ENCODE measurements around the gene CNTNAP2. TPM values are rescaled to one million over a fixed set of nuclear protein-coding genes. Genes with fewer than 3 reads are reported as not detected.

CNTNAP2 gene
- total and polyA plus RNA-seq, 2 of the 8 experiments (the other 6 are each of a cell fraction or from before 2014, with no cell fraction given) = 27.9 to 71.0 TPM

DNA sequence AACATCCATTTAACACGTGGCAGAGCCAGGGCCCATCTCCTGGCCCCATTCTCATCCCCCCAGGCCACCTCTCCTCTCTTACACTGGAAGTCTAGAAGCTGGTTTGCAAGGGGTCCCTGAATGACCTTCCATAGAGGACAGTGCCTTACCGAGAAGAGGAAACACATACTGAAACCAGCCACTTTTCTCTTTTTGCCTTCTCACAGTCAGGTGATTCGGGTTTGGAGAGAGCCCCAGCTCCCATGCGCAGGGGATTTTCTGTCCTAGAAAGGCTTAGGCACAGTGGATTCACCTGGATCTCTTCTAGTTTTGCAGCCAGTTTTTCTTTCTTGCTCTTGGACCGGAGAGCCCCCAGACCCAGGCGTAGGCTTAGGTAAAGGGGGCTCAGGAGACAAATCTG is 2139.8 kb downstream of the CNTNAP2 start (continued):
- TF ChIP-seq, protein P1, sequence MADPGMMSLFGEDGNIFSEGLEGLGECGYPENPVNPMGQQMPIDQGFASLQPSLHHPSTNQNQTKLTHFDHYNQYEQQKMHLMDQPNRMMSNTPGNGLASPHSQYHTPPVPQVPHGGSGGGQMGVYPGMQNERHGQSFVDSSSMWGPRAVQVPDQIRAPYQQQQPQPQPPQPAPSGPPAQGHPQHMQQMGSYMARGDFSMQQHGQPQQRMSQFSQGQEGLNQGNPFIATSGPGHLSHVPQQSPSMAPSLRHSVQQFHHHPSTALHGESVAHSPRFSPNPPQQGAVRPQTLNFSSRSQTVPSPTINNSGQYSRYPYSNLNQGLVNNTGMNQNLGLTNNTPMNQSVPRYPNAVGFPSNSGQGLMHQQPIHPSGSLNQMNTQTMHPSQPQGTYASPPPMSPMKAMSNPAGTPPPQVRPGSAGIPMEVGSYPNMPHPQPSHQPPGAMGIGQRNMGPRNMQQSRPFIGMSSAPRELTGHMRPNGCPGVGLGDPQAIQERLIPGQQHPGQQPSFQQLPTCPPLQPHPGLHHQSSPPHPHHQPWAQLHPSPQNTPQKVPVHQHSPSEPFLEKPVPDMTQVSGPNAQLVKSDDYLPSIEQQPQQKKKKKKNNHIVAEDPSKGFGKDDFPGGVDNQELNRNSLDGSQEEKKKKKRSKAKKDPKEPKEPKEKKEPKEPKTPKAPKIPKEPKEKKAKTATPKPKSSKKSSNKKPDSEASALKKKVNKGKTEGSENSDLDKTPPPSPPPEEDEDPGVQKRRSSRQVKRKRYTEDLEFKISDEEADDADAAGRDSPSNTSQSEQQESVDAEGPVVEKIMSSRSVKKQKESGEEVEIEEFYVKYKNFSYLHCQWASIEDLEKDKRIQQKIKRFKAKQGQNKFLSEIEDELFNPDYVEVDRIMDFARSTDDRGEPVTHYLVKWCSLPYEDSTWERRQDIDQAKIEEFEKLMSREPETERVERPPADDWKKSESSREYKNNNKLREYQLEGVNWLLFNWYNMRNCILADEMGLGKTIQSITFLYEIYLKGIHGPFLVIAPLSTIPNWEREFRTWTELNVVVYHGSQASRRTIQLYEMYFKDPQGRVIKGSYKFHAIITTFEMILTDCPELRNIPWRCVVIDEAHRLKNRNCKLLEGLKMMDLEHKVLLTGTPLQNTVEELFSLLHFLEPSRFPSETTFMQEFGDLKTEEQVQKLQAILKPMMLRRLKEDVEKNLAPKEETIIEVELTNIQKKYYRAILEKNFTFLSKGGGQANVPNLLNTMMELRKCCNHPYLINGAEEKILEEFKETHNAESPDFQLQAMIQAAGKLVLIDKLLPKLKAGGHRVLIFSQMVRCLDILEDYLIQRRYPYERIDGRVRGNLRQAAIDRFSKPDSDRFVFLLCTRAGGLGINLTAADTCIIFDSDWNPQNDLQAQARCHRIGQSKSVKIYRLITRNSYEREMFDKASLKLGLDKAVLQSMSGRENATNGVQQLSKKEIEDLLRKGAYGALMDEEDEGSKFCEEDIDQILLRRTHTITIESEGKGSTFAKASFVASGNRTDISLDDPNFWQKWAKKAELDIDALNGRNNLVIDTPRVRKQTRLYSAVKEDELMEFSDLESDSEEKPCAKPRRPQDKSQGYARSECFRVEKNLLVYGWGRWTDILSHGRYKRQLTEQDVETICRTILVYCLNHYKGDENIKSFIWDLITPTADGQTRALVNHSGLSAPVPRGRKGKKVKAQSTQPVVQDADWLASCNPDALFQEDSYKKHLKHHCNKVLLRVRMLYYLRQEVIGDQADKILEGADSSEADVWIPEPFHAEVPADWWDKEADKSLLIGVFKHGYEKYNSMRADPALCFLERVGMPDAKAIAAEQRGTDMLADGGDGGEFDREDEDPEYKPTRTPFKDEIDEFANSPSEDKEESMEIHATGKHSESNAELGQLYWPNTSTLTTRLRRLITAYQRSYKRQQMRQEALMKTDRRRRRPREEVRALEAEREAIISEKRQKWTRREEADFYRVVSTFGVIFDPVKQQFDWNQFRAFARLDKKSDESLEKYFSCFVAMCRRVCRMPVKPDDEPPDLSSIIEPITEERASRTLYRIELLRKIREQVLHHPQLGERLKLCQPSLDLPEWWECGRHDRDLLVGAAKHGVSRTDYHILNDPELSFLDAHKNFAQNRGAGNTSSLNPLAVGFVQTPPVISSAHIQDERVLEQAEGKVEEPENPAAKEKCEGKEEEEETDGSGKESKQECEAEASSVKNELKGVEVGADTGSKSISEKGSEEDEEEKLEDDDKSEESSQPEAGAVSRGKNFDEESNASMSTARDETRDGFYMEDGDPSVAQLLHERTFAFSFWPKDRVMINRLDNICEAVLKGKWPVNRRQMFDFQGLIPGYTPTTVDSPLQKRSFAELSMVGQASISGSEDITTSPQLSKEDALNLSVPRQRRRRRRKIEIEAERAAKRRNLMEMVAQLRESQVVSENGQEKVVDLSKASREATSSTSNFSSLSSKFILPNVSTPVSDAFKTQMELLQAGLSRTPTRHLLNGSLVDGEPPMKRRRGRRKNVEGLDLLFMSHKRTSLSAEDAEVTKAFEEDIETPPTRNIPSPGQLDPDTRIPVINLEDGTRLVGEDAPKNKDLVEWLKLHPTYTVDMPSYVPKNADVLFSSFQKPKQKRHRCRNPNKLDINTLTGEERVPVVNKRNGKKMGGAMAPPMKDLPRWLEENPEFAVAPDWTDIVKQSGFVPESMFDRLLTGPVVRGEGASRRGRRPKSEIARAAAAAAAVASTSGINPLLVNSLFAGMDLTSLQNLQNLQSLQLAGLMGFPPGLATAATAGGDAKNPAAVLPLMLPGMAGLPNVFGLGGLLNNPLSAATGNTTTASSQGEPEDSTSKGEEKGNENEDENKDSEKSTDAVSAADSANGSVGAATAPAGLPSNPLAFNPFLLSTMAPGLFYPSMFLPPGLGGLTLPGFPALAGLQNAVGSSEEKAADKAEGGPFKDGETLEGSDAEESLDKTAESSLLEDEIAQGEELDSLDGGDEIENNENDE (IDR thresholded peaks at IDR 0.05; ENCODE audit: insufficient replicate concordance, low read length) = no peak
- no peak for TF ChIP-seq CHD1 (IDR thresholded peaks at IDR 0.05; ENCODE audit: low read depth, low read length)
- TF ChIP-seq EP300 (IDR thresholded peaks at IDR 0.05; ENCODE audit: borderline replicate concordance in 1 of 2, low read depth in 2 of 2, low read length in 2 of 2) = no peak
